ENCODE results near the gene RAB19. TPM values are rescaled to one million over a fixed set of nuclear protein-coding genes. Genes with fewer than 3 reads are reported as not detected.

Gene RAB19
- total and polyA plus RNA-seq, 4 donors: 0.17 to 0.84 TPM; not detected in 2

GRCh38 chr7:140458916-140459315, 55.1 kb downstream of the RAB19 start:
- no peak overlapping the region for H3K4me3 ChIP-seq (ENCODE audit: low read depth in 1 of 3, low read length in 3 of 3)
- TF ChIP-seq RAD21 (IDR thresholded peaks at IDR 0.05) (no peak), REST (IDR thresholded peaks at IDR 0.05) (no peak), JUND (IDR thresholded peaks at IDR 0.05) (no peak), HNF4G (IDR thresholded peaks at IDR 0.05) (no peak), HNF4A (conservative IDR thresholded peaks at IDR 0.05) (no peak), ZBTB33 (IDR thresholded peaks at IDR 0.05) (no peak), ATF3 (IDR thresholded peaks at IDR 0.05) (no peak), RXRA (IDR thresholded peaks at IDR 0.05) (no peak), MAX (IDR thresholded peaks at IDR 0.05) (no peak), SP1 (IDR thresholded peaks at IDR 0.05) (no peak), FOXA1 (IDR thresholded peaks at IDR 0.05) (no peak), YY1 (IDR thresholded peaks at IDR 0.05) (no peak), GABPA (IDR thresholded peaks at IDR 0.05 in 1 of 2, conservative IDR thresholded peaks at IDR 0.05 in 1 of 2) (no peak), EGR1 (IDR thresholded peaks at IDR 0.05; ENCODE audit: low read depth in 2 of 2) (no peak), FOXA2 (IDR thresholded peaks at IDR 0.05) (no peak), CTCF (IDR thresholded peaks at IDR 0.05; ENCODE audit: low read depth, low read length, missing input control) (no peak), TAF1 (conservative IDR thresholded peaks at IDR 0.05) (no peak), NR2F2 (IDR thresholded peaks at IDR 0.05) (no peak)
- WGBS: 95% methylated on average over 8 of the region's 8 CpGs
- H3K36me3 ChIP-seq (ENCODE audit: control insufficient read depth in 4 of 4, insufficient read depth in 3 of 4, low read depth in 1 of 4, low read length in 3 of 4): peaks cover 8 to 50% (median 44%) of the 10 kb centered on the region in 4 donors
- H3K27ac ChIP-seq (ENCODE audit: low read depth in 1 of 2, low read length in 2 of 2): no peak overlapping the region
- H3K9ac ChIP-seq (ENCODE audit: low read depth in 1 of 2, low read length in 2 of 2): no peak overlapping the region
- peaks cover 0 to 4% (median 1%) of the 10 kb centered on the region in 4 donors for H3K4me1 ChIP-seq (ENCODE audit: control insufficient read depth in 4 of 4, insufficient read depth in 4 of 4, low read length in 3 of 4)
- no peak for DNase-seq (ENCODE audit: low spot score)
- H3K9me3 ChIP-seq (ENCODE audit: control insufficient read depth in 4 of 4, low read length in 3 of 4): no peaks in the 10 kb centered on the region
- H3K27me3 ChIP-seq (ENCODE audit: control insufficient read depth in 4 of 4, insufficient read depth in 4 of 4, low read length in 3 of 4): no peaks in the 10 kb centered on the region

All from liver (tissue), 9 donors.